Measurements from ENCODE around the gene OR2M7. TPM values are rescaled to one million over a fixed set of nuclear protein-coding genes. Genes with fewer than 3 reads are reported as not detected.

Gene OR2M7
- total RNA-seq, 1 experiment from 2014 or later = not detected

- no peak for ATAC-seq
- POLR2A ChIA-PET = no interaction called here
- H3K4me1 ChIP-seq (ENCODE audit: control insufficient read depth, insufficient read depth, low read length) = no peaks in the 10 kb centered on the region
- DNase-seq (ENCODE audit: low read depth, low spot score) = no peak
- no TSS peak for BruUV-seq (replicated peaks)
- CTCF ChIA-PET = interaction anchor here (0.6 kb wide), 1 partner anchor 37 kb away, joined by 14 read pairs; no protein-coding TSS in a partner anchor
- no peaks in the 10 kb centered on the region for H3K9me3 ChIP-seq (ENCODE audit: control insufficient read depth, insufficient read depth, low read depth, low read length)
- no peak overlapping the region for H3K4me3 ChIP-seq (ENCODE audit: low read depth in 2 of 2, low read length in 2 of 2)
- TF ChIP-seq CTCF (IDR thresholded peaks at IDR 0.05) (no peak), SIN3A (IDR thresholded peaks at IDR 0.05; ENCODE audit: borderline replicate concordance, insufficient read depth, low read depth, low read length) (no peak), POLR2AphosphoS5 (IDR thresholded peaks at IDR 0.05; ENCODE audit: low read depth, low read length) (no peak), TCF7L2 (IDR thresholded peaks at IDR 0.05; ENCODE audit: low read depth, low read length) (no peak)
- H3K27me3 ChIP-seq (ENCODE audit: control insufficient read depth, insufficient read depth, low read length) = no peaks in the 10 kb centered on the region
- H3K36me3 ChIP-seq (ENCODE audit: control insufficient read depth, insufficient read depth, low read length) = no peaks in the 10 kb centered on the region
- in situ Hi-C loops (cut with HindIII; ENCODE audit: low pct_unique_long_range_greater_than_20kb, low sequenced_read_pairs) = no loop called here
- H3K27ac ChIP-seq (ENCODE audit: low read length) = no peak overlapping the region
- intact Hi-C loops (cut with micrococcal nuclease; ENCODE audit: unreplicated experiment) = no loop called here
Measured at GRCh38 chr1:248372394-248372793, 48.0 kb upstream of the OR2M7 start.

GRCh38 chr1:248366609-248367008 lies 42.2 kb upstream of the OR2M7 start:
- TF ChIP-seq SIN3A (IDR thresholded peaks at IDR 0.05; ENCODE audit: borderline replicate concordance, insufficient read depth, low read depth, low read length) = no peak
- TF ChIP-seq TCF7L2 (IDR thresholded peaks at IDR 0.05; ENCODE audit: low read depth, low read length) = no peak
- no peak for TF ChIP-seq POLR2AphosphoS5 (IDR thresholded peaks at IDR 0.05; ENCODE audit: low read depth, low read length)
- no peak for TF ChIP-seq REST (IDR thresholded peaks at IDR 0.05; ENCODE audit: insufficient read depth in 1 of 2, low read depth in 2 of 2, low read length in 1 of 2)
- TF ChIP-seq CTCF (IDR thresholded peaks at IDR 0.05) = no peak
- in situ Hi-C loops (cut with HindIII; ENCODE audit: low pct_unique_long_range_greater_than_20kb, low sequenced_read_pairs) (no loop called here), intact Hi-C loops (cut with micrococcal nuclease; ENCODE audit: unreplicated experiment) (no loop called here)
- ChIA-PET CTCF (no interaction called here), POLR2A (no interaction called here)
- Histone ChIP-seq H3K4me3 (ENCODE audit: low read depth in 2 of 2, low read length in 2 of 2) (no peak overlapping the region), H3K9me3 (ENCODE audit: control insufficient read depth, insufficient read depth, low read depth, low read length) (no peaks in the 10 kb centered on the region), H3K27ac (ENCODE audit: low read length) (no peak overlapping the region), H3K4me1 (ENCODE audit: control insufficient read depth, insufficient read depth, low read length) (no peaks in the 10 kb centered on the region), H3K27me3 (ENCODE audit: control insufficient read depth, insufficient read depth, low read length) (no peaks in the 10 kb centered on the region), H3K36me3 (ENCODE audit: control insufficient read depth, insufficient read depth, low read length) (no peaks in the 10 kb centered on the region)
- BruUV-seq (replicated peaks) = no TSS peak
- DNase-seq (ENCODE audit: low read depth, low spot score) (no peak), ATAC-seq (no peak)

All from Panc1 (cell line).